SU-DHL-6 (cell line): ENCODE measurements around the gene CARMIL1.

Experiments
- EZH2phosphoT487 ChIP-seq: fragments of 200-600 bp; sonication (generic), shearing (Covaris generic); conservative IDR thresholded peaks from 2 replicates; pipeline ENCODE4 v1.6.1; 2018; ENCODE audit warnings: mild to moderate bottlenecking, antibody characterized with exemption, low read length, moderate library complexity, mixed read lengths
- TF ChIP-seq, protein P1 (sequence below): fragments of 200-600 bp; sonication (generic); IDR thresholded peaks from one replicate; pipeline ENCODE4 v1.5.1; 2017; ENCODE audit warnings: antibody characterized with exemption, mild to moderate bottlenecking, low read length, moderate library complexity; ENCODE audit not compliant: insufficient read depth, poor library complexity, severe bottlenecking

DNA sequence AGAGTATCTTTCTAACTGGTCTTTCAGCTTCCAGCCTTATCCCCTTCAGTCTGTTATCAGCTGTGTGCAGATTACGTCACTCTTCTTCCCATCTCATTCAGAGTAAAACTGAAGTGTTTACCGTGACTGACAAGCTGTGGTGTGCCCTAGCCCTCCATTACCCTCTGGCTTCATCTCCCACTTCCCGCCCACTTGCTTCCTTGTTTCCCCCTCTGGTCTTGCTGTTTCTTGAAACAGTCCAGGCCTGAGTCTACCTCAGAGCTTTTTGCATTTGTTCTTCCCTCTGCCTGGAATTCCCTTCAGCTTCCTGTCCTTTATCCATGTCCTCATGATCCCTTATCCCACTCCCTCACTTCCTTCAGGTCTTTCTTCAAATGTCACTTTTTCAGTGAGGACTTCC, 66.9 kb downstream of the CARMIL1 start:
- TF ChIP-seq, protein P1, sequence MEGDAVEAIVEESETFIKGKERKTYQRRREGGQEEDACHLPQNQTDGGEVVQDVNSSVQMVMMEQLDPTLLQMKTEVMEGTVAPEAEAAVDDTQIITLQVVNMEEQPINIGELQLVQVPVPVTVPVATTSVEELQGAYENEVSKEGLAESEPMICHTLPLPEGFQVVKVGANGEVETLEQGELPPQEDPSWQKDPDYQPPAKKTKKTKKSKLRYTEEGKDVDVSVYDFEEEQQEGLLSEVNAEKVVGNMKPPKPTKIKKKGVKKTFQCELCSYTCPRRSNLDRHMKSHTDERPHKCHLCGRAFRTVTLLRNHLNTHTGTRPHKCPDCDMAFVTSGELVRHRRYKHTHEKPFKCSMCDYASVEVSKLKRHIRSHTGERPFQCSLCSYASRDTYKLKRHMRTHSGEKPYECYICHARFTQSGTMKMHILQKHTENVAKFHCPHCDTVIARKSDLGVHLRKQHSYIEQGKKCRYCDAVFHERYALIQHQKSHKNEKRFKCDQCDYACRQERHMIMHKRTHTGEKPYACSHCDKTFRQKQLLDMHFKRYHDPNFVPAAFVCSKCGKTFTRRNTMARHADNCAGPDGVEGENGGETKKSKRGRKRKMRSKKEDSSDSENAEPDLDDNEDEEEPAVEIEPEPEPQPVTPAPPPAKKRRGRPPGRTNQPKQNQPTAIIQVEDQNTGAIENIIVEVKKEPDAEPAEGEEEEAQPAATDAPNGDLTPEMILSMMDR, result no peak
- no peak for TF ChIP-seq EZH2phosphoT487
